PFSK-1 (cell line): Measurements from ENCODE around the gene RARB.

ENCODE experiments used
- FOXP2 ChIP-seq: optimal IDR thresholded peaks from 2 replicates; pipeline ENCODE3; 2011; ENCODE audit warnings: borderline replicate concordance, control low read depth, inconsistent platforms; ENCODE audit not compliant: insufficient read depth; ENCODE audit errors: extremely low read length, extremely low read depth
- POLR2AphosphoS5 ChIP-seq: IDR thresholded peaks from 2 replicates; pipeline ENCODE4 v1.6.1; 2012; ENCODE audit warnings: low read depth, mild to moderate bottlenecking, control low read depth, low read length, moderate library complexity
- REST ChIP-seq, 2 experiments: IDR thresholded peaks; 2 replicates each; pipeline versions ENCODE4 v1.6.1 to v1.8.0; 2011 to 2012; ENCODE audit warnings: low read depth in 2 of 2, low read length in 2 of 2, control low read depth in 1 of 2, inconsistent platforms in 1 of 2, mild to moderate bottlenecking in 1 of 2, moderate library complexity in 1 of 2; ENCODE audit not compliant: insufficient read depth in 1 of 2
- SIN3A ChIP-seq: IDR thresholded peaks from 2 replicates; pipeline ENCODE4 v1.6.1; 2012; ENCODE audit warnings: mild to moderate bottlenecking, low read length, moderate library complexity, borderline replicate concordance; ENCODE audit not compliant: insufficient read depth
- TAF1 ChIP-seq: IDR thresholded peaks from 2 replicates; pipeline ENCODE4 v1.6.1; 2012; ENCODE audit warnings: low read length, control low read depth, borderline replicate concordance; ENCODE audit not compliant: insufficient read depth

The RARB gene

GRCh38 chr3:25478964-25479726 is 51.1 kb downstream of the RARB start:
- TF ChIP-seq REST (IDR thresholded peaks at IDR 0.05; ENCODE audit: insufficient read depth in 1 of 2, low read depth in 2 of 2, low read length in 2 of 2), result no peak
- no peak for TF ChIP-seq POLR2AphosphoS5
- TF ChIP-seq FOXP2, result no peak
- no peak for TF ChIP-seq TAF1
- no peak for TF ChIP-seq SIN3A

- TF ChIP-seq POLR2AphosphoS5 (no peak), SIN3A (no peak), REST (IDR thresholded peaks at IDR 0.05; ENCODE audit: insufficient read depth in 1 of 2, low read depth in 2 of 2, low read length in 2 of 2) (no peak), FOXP2 (no peak), TAF1 (no peak)
Observed at GRCh38 chr3:25479727-25480010, 51.6 kb downstream of the RARB start.

- TF ChIP-seq REST (IDR thresholded peaks at IDR 0.05; ENCODE audit: insufficient read depth in 1 of 2, low read depth in 2 of 2, low read length in 2 of 2), result no peak
Observed at GRCh38 chr3:25480811-25481210, 52.7 kb downstream of the RARB start.

- TF ChIP-seq SIN3A (no peak), POLR2AphosphoS5 (no peak), FOXP2 (no peak), TAF1 (no peak), REST (IDR thresholded peaks at IDR 0.05; ENCODE audit: insufficient read depth in 1 of 2, low read depth in 2 of 2, low read length in 2 of 2) (no peak)
Observed at GRCh38 chr3:25481386-25481785, 53.3 kb downstream of the RARB start.

GRCh38 chr3:25483456-25483855 is 55.4 kb downstream of the RARB start:
- TF ChIP-seq POLR2AphosphoS5 (no peak), SIN3A (no peak), TAF1 (no peak), FOXP2 (no peak), REST (IDR thresholded peaks at IDR 0.05; ENCODE audit: insufficient read depth in 1 of 2, low read depth in 2 of 2, low read length in 2 of 2) (no peak)
